ENCODE results near the gene WWTR1.

GRCh38 chr3:149509526-149509925, 148.3 kb downstream of the WWTR1 start:
- no peak for TF ChIP-seq CTCF (conservative IDR thresholded peaks at IDR 0.05 in 1 of 2, IDR thresholded peaks at IDR 0.05 in 1 of 2; ENCODE audit: extremely low read depth in 1 of 2, insufficient read depth in 1 of 2, low read depth in 1 of 2, low read length in 2 of 2)
- no peak for TF ChIP-seq EZH2 (IDR thresholded peaks at IDR 0.05; ENCODE audit: borderline replicate concordance, low read length)

All from mammary epithelial cell (primary cell).